ENCODE measurements around the gene HSCB. TPM values are rescaled to one million over a fixed set of nuclear protein-coding genes. Genes with fewer than 3 reads are reported as not detected.
A peak's percentile ranks its signal among the peaks of the same experiment; 100 is the strongest.

The HSCB gene
- total and polyA plus RNA-seq, 9 of the 15 experiments (the other 6 are each of a cell fraction or from before 2014, with no cell fraction given) = 2.6 to 13.1 (median 8.6) TPM

GRCh38 chr22:28799606-28800307 lies 57.9 kb downstream of the HSCB start (continued):
- no peak for TF ChIP-seq RREB1 (CRISPR knock-in tag; IDR thresholded peaks at IDR 0.05)
- TF ChIP-seq NBN (IDR thresholded peaks at IDR 0.05; ENCODE audit: low read depth) = no peak
- no peak for TF ChIP-seq POLR3G (IDR thresholded peaks at IDR 0.05; ENCODE audit: extremely low read depth, insufficient read length, insufficient replicate concordance)
- no peak for TF ChIP-seq ZNF644 (tag; IDR thresholded peaks at IDR 0.05; ENCODE audit: low read depth)
- TF ChIP-seq POLR2B (IDR thresholded peaks at IDR 0.05; ENCODE audit: low read depth, partially characterized antibody) = peak; percentile 14
- no peak for TF ChIP-seq GTF2B (IDR thresholded peaks at IDR 0.05; ENCODE audit: extremely low read depth, insufficient read length)
- peak; percentile 80 for TF ChIP-seq FIP1L1 (IDR thresholded peaks at IDR 0.05; ENCODE audit: low read depth, low read length, poor library complexity, severe bottlenecking)
- no peak for TF ChIP-seq ZFX (CRISPR knock-in tag; IDR thresholded peaks at IDR 0.05)
- no peak for TF ChIP-seq ZNF384 (IDR thresholded peaks at IDR 0.05; ENCODE audit: low read depth, low read length)
- TF ChIP-seq TAL1 (IDR thresholded peaks at IDR 0.05) = no peak
- TF ChIP-seq GABPA (tag; conservative IDR thresholded peaks at IDR 0.05; ENCODE audit: low read depth) = peak; percentile 41; the same call in 1 of the 2 replicates
- TF ChIP-seq KHSRP (IDR thresholded peaks at IDR 0.05) = no peak
- TF ChIP-seq KLF6 (CRISPR knock-in tag; IDR thresholded peaks at IDR 0.05; ENCODE audit: borderline replicate concordance) = 0 out of 2 replicates have a peak, but pooled peaks have one; percentile 15
- TF ChIP-seq HDGF (IDR thresholded peaks at IDR 0.05) = 0 out of 2 replicates have a peak, but pooled peaks have one; percentile 12
- no peak for TF ChIP-seq PHF21A (IDR thresholded peaks at IDR 0.05; ENCODE audit: borderline replicate concordance, low read depth)
- TF ChIP-seq FOXJ2 (tag; IDR thresholded peaks at IDR 0.05) = peak; percentile 52; the same call in 1 of the 2 replicates
- TF ChIP-seq TARDBP (IDR thresholded peaks at IDR 0.05) = no peak
- TF ChIP-seq ZNF584 (CRISPR knock-in tag; IDR thresholded peaks at IDR 0.05; ENCODE audit: low read depth) = 0 out of 2 replicates have a peak, but pooled peaks have one; percentile 10
- TF ChIP-seq BRD9 (IDR thresholded peaks at IDR 0.05; ENCODE audit: low read depth, partially characterized antibody) = peak; percentile 4
- no peak for TF ChIP-seq TSC22D4 (tag; IDR thresholded peaks at IDR 0.05)
- no peak for TF ChIP-seq TEAD4 (IDR thresholded peaks at IDR 0.05; ENCODE audit: low read length)
- TF ChIP-seq TEAD4 (CRISPR knock-in tag; IDR thresholded peaks at IDR 0.05; ENCODE audit: borderline replicate concordance) = no peak

Measured in K562 (cell line).